HepG2 (cell line): ENCODE data around the gene RAI14. TPM values are rescaled to one million over a fixed set of nuclear protein-coding genes. Genes with fewer than 3 reads are reported as not detected.

Experiments used
- ATAC-seq: fragments of 200-7000 bp; cut with Tn5 transposase; 3 replicates; pipeline ENCODE4 v1.9.1; 2020; ENCODE audit warnings: mild to moderate bottlenecking, moderate library complexity
- BruUV-seq: library from RNA; stranded (reverse); fragments of 400-500 nt; replicated peaks from 2 replicates; lab custom pipeline; 2021; lab: Mats Ljungman, UMichigan
- CTCF ChIA-PET: fragments of 300-600 bp; formaldehyde crosslinking; extraction: SDS; loops from one replicate; lab custom pipeline; 2021; ENCODE audit warnings: low total read pairs, inconsistent platforms, low intra/inter-chr PET ratio; lab: Yijun Ruan, JAX
- POLR2A ChIA-PET: fragments of 350-600 bp; sonication (Branson Sonifier 250); formaldehyde crosslinking; loops from one replicate; lab custom pipeline; 2020; ENCODE audit warnings: antibody characterized with exemption, inconsistent platforms; lab: Yijun Ruan, JAX
- DNase-seq: peaks from one replicate; pipeline ENCODE4 v3.0.0-alpha.2; 2015; ENCODE audit warnings: low spot score
- FAIRE-seq: peaks from 3 replicates; lab custom pipeline; 2011; peaks lifted over from hg19 to GRCh38; lab: Jason Lieb, UNC
- H2AFZ ChIP-seq: one replicate; pipeline ENCODE4 v1.6.1; 2011; ENCODE audit warnings: low read length, inconsistent platforms
- H3K27ac ChIP-seq: fragments of 300-600 bp; 3 replicates; pipeline ENCODE4 v1.8.0; 2011; ENCODE audit warnings: mixed run types, mild to moderate bottlenecking, mixed read lengths, low read length, inconsistent platforms; ENCODE audit not compliant: insufficient read depth; ENCODE audit errors: extremely low read length
- H3K27me3 ChIP-seq, 2 experiments: fragments of 200-600 bp in 1 of 2; 2 replicates in 1 of 2; 3 replicates in 1 of 2; pipeline versions ENCODE4 v1.6.0 to v1.8.0; 2011; ENCODE audit warnings: low read length in 2 of 2, mild to moderate bottlenecking in 2 of 2, moderate library complexity in 2 of 2, inconsistent platforms in 1 of 2; ENCODE audit not compliant: insufficient read depth in 2 of 2, control insufficient read depth in 1 of 2
- H3K36me3 ChIP-seq, 2 experiments: fragments of 200-600 bp in 1 of 2; replicated peaks in 1 of 2; 2 replicates in 1 of 2; 3 replicates in 1 of 2; pipeline versions ENCODE4 v1.5.1 to v1.8.0; 2011; ENCODE audit warnings: low read length in 2 of 2, inconsistent platforms in 1 of 2; ENCODE audit not compliant: insufficient read depth in 2 of 2, control insufficient read depth in 1 of 2
- H3K4me1 ChIP-seq: 2 replicates; pipeline ENCODE4 v1.5.1; 2012; ENCODE audit warnings: low read length, inconsistent platforms; ENCODE audit not compliant: insufficient read depth
- H3K4me2 ChIP-seq: 2 replicates; pipeline ENCODE4 v1.6.0; 2011; ENCODE audit warnings: low read depth, low read length, inconsistent platforms
- H3K4me3 ChIP-seq, 3 experiments: fragments of 200-600 bp in 1 of 3; sonication (generic), shearing (Covaris generic) in 1 of 3; replicated peaks in 1 of 3; 2 replicates each; pipeline ENCODE4 v1.5.1; 2011 to 2016; ENCODE audit warnings: low read length in 3 of 3, inconsistent platforms in 2 of 3, low read depth in 2 of 3, mild to moderate bottlenecking in 2 of 3, control low read depth in 1 of 3, mixed read lengths in 1 of 3; ENCODE audit not compliant: insufficient read depth in 1 of 3
- H3K79me2 ChIP-seq: one replicate; pipeline ENCODE4 v1.6.1; 2011; ENCODE audit warnings: low read length, inconsistent platforms; ENCODE audit not compliant: insufficient read depth
- H3K9ac ChIP-seq: 2 replicates; pipeline ENCODE4 v1.6.0; 2011; ENCODE audit warnings: mild to moderate bottlenecking, low read depth, low read length, inconsistent platforms; ENCODE audit not compliant: insufficient read depth
- H3K9me3 ChIP-seq: 2 replicates; pipeline ENCODE4 v1.5.1; 2012; ENCODE audit warnings: mild to moderate bottlenecking, low read length
- H4K20me1 ChIP-seq: 2 replicates; pipeline ENCODE4 v1.6.0; 2011; ENCODE audit warnings: inconsistent platforms, mild to moderate bottlenecking, low read length, moderate library complexity; ENCODE audit not compliant: insufficient read depth
- ARNT2 ChIP-seq: sonication (generic); formaldehyde crosslinking; IDR thresholded peaks from 2 replicates; pipeline ENCODE4 v1.8.0; 2022; ENCODE audit warnings: mild to moderate bottlenecking, low read depth, missing genetic modification reagents, moderate library complexity
- FOSL2 ChIP-seq: sonication (generic); formaldehyde crosslinking; IDR thresholded peaks from 2 replicates; pipeline ENCODE4 v1.4.0; 2020; ENCODE audit warnings: missing genetic modification reagents
- HOXA7 ChIP-seq: sonication (generic); formaldehyde crosslinking; IDR thresholded peaks from 2 replicates; pipeline ENCODE4 v1.8.1; 2022; ENCODE audit warnings: mild to moderate bottlenecking, missing genetic modification reagents, moderate library complexity
- KMT2B ChIP-seq: IDR thresholded peaks from 2 replicates; pipeline ENCODE4 v1.6.1; 2016; ENCODE audit warnings: missing genetic modification reagents, missing compliant biosample characterization
- NR2F1 ChIP-seq, 2 experiments: fragments of 450-650 bp in 1 of 2; formaldehyde crosslinking in 1 of 2; IDR thresholded peaks; 2 replicates each; pipeline versions ENCODE4 v1.5.0 to v1.6.1; 2016 to 2020; ENCODE audit warnings: mild to moderate bottlenecking in 1 of 2, missing compliant biosample characterization in 1 of 2, missing genetic modification reagents in 1 of 2, moderate library complexity in 1 of 2
- RBFOX2 ChIP-seq: fragments of 200-400 bp; formaldehyde crosslinking; IDR thresholded peaks from 2 replicates; pipeline ENCODE4 v1.6.1; 2017; ENCODE audit warnings: low read depth, mild to moderate bottlenecking, low read length
- SNRNP70 ChIP-seq: fragments of 200-400 bp; formaldehyde crosslinking; IDR thresholded peaks from 2 replicates; pipeline ENCODE4 v1.6.1; 2017; ENCODE audit warnings: mild to moderate bottlenecking, low read depth, low read length, moderate library complexity
- SSRP1 ChIP-seq: IDR thresholded peaks from 2 replicates; pipeline ENCODE4 v1.6.1; 2016; ENCODE audit warnings: control low read depth
- SUZ12 ChIP-seq: fragments of 150-350 bp; IDR thresholded peaks from 2 replicates; pipeline ENCODE4 v1.6.1; 2014; ENCODE audit warnings: low read depth, low read length
- ZNF12 ChIP-seq: sonication (generic); formaldehyde crosslinking; IDR thresholded peaks from 2 replicates; pipeline ENCODE4 v1.5.0; 2020; ENCODE audit warnings: missing genetic modification reagents
- ZNF615 ChIP-seq: sonication (generic); formaldehyde crosslinking; IDR thresholded peaks from 2 replicates; pipeline ENCODE4 v1.5.0; 2020; ENCODE audit warnings: mild to moderate bottlenecking, missing genetic modification reagents, borderline replicate concordance
- ZNF703 ChIP-seq: sonication (generic); formaldehyde crosslinking; IDR thresholded peaks from 2 replicates; pipeline ENCODE4 v1.5.1; 2020; ENCODE audit warnings: missing genetic modification reagents, mild to moderate bottlenecking, moderate library complexity, borderline replicate concordance
- ZNF792 ChIP-seq: IDR thresholded peaks from 2 replicates; pipeline ENCODE4 v1.6.1; 2016
- WGBS: methylation state at CpG from one replicate; pipeline ENCODE4 v1.1.6; 2017; ENCODE audit warnings: low lambda C conversion rate; 5-methylcytosine and 5-hydroxymethylcytosine counted together
- in situ Hi-C: cut with HindIII; loops from 2 replicates; pipeline ENCODE4 v1.10.0; 2017; ENCODE audit warnings: low pct_unique_long_range_greater_than_20kb; ENCODE audit not compliant: extremely low pct_ligation_motif_present
- intact Hi-C: fragments of 100-400 bp; cut with micrococcal nuclease; formaldehyde crosslinking; loops from one replicate; pipeline ENCODE4 v1.10.0; 2022; ENCODE audit not compliant: unreplicated experiment
- polyA plus RNA-seq, 8 experiments: library from polyadenylated mRNA; depleted of rRNA in 3 of 8; stranded (reverse) in 7 of 8; unstranded in 1 of 8; fragments of >200 nt; fragmentation: Illumina TruSeq in 4 of 8; extraction: Trizol in 4 of 8; gene quantifications; 2 replicates each; pipeline versions ENCODE4 v1.2.1 to v1.2.3, GENCODE V29; 2011 to 2016; ENCODE audit warnings: low read depth in 4 of 8, missing spikeins in 1 of 8, mixed read lengths in 1 of 8; ENCODE audit not compliant: insufficient read depth in 1 of 8
- total RNA-seq, 5 experiments: library from RNA; depleted of rRNA; stranded (reverse); fragments of >200 nt; fragmentation: Illumina TruSeq; extraction: Trizol; gene quantifications; 2 replicates each; pipeline ENCODE4 v1.2.3, GENCODE V29; 2016; ENCODE audit warnings: low read depth in 1 of 5
- TF ChIP-seq, protein P1 (sequence below): sonication (generic); formaldehyde crosslinking; IDR thresholded peaks from 2 replicates; pipeline ENCODE4 v1.4.0; 2020; ENCODE audit warnings: mild to moderate bottlenecking, missing genetic modification reagents, borderline replicate concordance
- TF ChIP-seq, protein P2 (sequence below): sonication (generic); formaldehyde crosslinking; IDR thresholded peaks from 2 replicates; pipeline ENCODE4 v1.4.0; 2020; ENCODE audit warnings: missing genetic modification reagents
- TF ChIP-seq, protein P3 (sequence below): sonication (generic); formaldehyde crosslinking; conservative IDR thresholded peaks from 2 replicates; pipeline ENCODE4 v1.4.0; 2020; ENCODE audit warnings: missing genetic modification reagents

The RAI14 gene
- total and polyA plus RNA-seq, 2 of the 13 experiments (the other 11 are each of a cell fraction or from before 2014, with no cell fraction given) = 12.6 to 18.2 TPM

DNA sequence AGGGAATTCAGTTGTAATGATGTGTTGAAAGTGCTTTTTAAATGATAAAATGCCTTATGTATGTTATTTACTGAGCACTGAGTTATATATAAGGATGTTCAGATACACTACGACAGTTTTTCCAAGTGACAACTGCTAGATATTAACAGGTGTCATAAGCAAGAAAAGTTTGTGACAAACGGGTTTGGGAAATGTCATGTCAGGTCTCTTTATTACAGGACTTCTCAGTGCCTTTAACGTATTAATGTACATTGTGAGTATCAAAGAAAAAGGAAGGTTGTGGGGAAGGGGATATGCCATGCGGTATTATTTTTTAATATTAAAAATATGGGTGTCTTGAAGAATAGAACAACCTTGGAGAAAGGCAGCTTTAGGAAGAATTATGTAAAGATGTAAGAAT is 56.4 kb downstream of the RAI14 start:
- CTCF ChIA-PET = no interaction called here
- no peak overlapping the region for H3K4me3 ChIP-seq

DNA sequence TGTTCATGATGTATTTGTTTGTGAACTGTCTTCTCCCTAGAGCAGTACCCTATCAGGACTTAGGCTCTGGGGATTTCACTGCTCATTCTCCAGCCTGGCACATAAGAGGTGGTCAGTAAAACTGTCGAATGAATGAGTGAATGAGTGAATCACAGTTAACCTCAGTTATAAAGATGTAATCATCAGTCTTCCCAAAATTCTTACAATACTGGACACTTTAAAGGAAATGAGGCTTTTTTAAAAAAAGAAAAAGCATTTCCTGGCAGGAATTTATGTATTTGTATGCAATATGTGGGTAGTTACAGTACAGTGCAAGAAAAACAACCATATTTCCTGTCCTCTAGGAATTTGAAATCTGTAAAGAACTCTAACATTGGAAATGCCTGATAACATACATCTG is 59.6 kb downstream of the RAI14 start:
- Histone ChIP-seq H3K27me3 (no peaks in the 10 kb centered on the region), H4K20me1 (no peaks in the 10 kb centered on the region), H3K9ac (no peak overlapping the region), H3K27ac (no peak overlapping the region), H3K79me2 (no peaks in the 10 kb centered on the region), H3K4me1 (no peaks in the 10 kb centered on the region), H3K4me3 (no peak overlapping the region), H2AFZ (no peak overlapping the region), H3K4me2 (no peak overlapping the region), H3K36me3 (no peaks in the 10 kb centered on the region), H3K9me3 (no peaks in the 10 kb centered on the region)
- ATAC-seq = no peak
- no peak for DNase-seq
- WGBS = 100% methylated on average over 1 of the region's 1 CpG
- ChIA-PET CTCF (no interaction called here), POLR2A (no interaction called here)
- no peak for FAIRE-seq
- in situ Hi-C loops (no loop called here), intact Hi-C loops (no loop called here)
- no TSS peak for BruUV-seq
- TF ChIP-seq, protein P1, sequence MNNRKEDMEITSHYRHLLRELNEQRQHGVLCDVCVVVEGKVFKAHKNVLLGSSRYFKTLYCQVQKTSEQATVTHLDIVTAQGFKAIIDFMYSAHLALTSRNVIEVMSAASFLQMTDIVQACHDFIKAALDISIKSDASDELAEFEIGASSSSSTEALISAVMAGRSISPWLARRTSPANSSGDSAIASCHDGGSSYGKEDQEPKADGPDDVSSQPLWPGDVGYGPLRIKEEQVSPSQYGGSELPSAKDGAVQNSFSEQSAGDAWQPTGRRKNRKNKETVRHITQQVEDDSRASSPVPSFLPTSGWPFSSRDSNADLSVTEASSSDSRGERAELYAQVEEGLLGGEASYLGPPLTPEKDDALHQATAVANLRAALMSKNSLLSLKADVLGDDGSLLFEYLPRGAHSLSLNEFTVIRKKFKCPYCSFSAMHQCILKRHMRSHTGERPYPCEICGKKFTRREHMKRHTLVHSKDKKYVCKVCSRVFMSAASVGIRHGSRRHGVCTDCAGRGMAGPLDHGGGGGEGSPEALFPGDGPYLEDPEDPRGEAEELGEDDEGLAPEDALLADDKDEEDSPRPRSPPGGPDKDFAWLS (CRISPR knock-in tag) = no peak
- TF ChIP-seq, protein P2, sequence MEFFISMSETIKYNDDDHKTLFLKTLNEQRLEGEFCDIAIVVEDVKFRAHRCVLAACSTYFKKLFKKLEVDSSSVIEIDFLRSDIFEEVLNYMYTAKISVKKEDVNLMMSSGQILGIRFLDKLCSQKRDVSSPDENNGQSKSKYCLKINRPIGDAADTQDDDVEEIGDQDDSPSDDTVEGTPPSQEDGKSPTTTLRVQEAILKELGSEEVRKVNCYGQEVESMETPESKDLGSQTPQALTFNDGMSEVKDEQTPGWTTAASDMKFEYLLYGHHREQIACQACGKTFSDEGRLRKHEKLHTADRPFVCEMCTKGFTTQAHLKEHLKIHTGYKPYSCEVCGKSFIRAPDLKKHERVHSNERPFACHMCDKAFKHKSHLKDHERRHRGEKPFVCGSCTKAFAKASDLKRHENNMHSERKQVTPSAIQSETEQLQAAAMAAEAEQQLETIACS = no peak
- TF ChIP-seq HOXA7 (CRISPR knock-in tag) (no peak), SNRNP70 (no peak), ZNF12 (CRISPR knock-in tag) (no peak), SSRP1 (CRISPR knock-in tag) (no peak), FOSL2 (CRISPR knock-in tag) (no peak), NR2F1 (CRISPR knock-in tag; IDR thresholded peaks at IDR 0.05) (no peak), ZNF792 (CRISPR knock-in tag) (no peak), RBFOX2 (no peak), SUZ12 (no peak), KMT2B (no peak)

More for the DNA sequence above, 56.4 kb downstream of the RAI14 start:
- Histone ChIP-seq H3K4me2 (no peak overlapping the region), H3K9me3 (no peaks in the 10 kb centered on the region), H2AFZ (no peak overlapping the region), H3K4me1 (peaks cover 19% of the 10 kb centered on the region), H3K79me2 (no peaks in the 10 kb centered on the region), H4K20me1 (no peaks in the 10 kb centered on the region), H3K27ac (no peak overlapping the region), H3K27me3 (no peaks in the 10 kb centered on the region), H3K36me3 (no peaks in the 10 kb centered on the region), H3K9ac (no peak overlapping the region)
- FAIRE-seq (no peak), DNase-seq (no peak), ATAC-seq (no peak)
- POLR2A ChIA-PET = no interaction called here
- intact Hi-C loops = no loop called here
- no peak for TF ChIP-seq ZNF703 (CRISPR knock-in tag)
- TF ChIP-seq ZNF615 (CRISPR knock-in tag) = no peak
- TF ChIP-seq, protein P3, sequence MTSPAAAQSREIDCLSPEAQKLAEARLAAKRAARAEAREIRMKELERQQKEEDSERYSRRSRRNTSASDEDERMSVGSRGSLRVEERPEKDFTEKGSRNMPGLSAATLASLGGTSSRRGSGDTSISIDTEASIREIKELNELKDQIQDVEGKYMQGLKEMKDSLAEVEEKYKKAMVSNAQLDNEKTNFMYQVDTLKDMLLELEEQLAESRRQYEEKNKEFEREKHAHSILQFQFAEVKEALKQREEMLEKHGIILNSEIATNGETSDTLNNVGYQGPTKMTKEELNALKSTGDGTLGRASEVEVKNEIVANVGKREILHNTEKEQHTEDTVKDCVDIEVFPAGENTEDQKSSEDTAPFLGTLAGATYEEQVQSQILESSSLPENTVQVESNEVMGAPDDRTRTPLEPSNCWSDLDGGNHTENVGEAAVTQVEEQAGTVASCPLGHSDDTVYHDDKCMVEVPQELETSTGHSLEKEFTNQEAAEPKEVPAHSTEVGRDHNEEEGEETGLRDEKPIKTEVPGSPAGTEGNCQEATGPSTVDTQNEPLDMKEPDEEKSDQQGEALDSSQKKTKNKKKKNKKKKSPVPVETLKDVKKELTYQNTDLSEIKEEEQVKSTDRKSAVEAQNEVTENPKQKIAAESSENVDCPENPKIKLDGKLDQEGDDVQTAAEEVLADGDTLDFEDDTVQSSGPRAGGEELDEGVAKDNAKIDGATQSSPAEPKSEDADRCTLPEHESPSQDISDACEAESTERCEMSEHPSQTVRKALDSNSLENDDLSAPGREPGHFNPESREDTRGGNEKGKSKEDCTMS (CRISPR knock-in tag) = no peak
- no peak for TF ChIP-seq ARNT2 (CRISPR knock-in tag)
- WGBS = 94% methylated on average over 4 of the region's 4 CpGs
- no TSS peak for BruUV-seq
- in situ Hi-C loops = no loop called here
